Measurements from ENCODE around the gene NAV1. TPM values are rescaled to one million over a fixed set of nuclear protein-coding genes. Genes with fewer than 3 reads are reported as not detected.

Gene NAV1
- total RNA-seq, 5 donors from 2014 or later (not counting 1 experiment from before 2014, with no cell fraction given) = 2.8 to 6.9 (median 4.7) TPM

- Mint-ChIP-seq H3K36me3 (peaks cover 47% of the 10 kb centered on the region), H3K27me3 (no peaks in the 10 kb centered on the region), H3K4me1 (no peaks in the 10 kb centered on the region), H3K4me3 (no peak overlapping the region), H3K9me3 (no peaks in the 10 kb centered on the region), H3K27ac (no peak overlapping the region)
- H3K27ac ChIP-seq (ENCODE audit: low read length) = no peak overlapping the region
- no peaks in the 10 kb centered on the region for H3K9me3 ChIP-seq
- ATAC-seq (replicated peaks in 1 of 4) = no peak
- no peaks in the 10 kb centered on the region for H3K4me1 ChIP-seq (ENCODE audit: control insufficient read depth in 1 of 2, extremely low read depth in 1 of 2, insufficient read depth in 2 of 2, low read length in 2 of 2)
- CTCF ChIA-PET = interaction anchor here (0.6 to 2.3 kb wide), 3 partner anchors 19 to 1353 kb away, joined by 3 to 6 read pairs (median 4); no protein-coding TSS in a partner anchor
- no peak overlapping the region for H3K4me3 ChIP-seq (ENCODE audit: control insufficient read depth in 1 of 2, extremely low read depth in 1 of 2, low read length in 1 of 2)
- peaks cover 13 to 40% of the 10 kb centered on the region in 2 donors for H3K36me3 ChIP-seq (ENCODE audit: control insufficient read depth in 2 of 2, extremely low read depth in 1 of 2, insufficient read depth in 1 of 2, low read length in 1 of 2)
- POLR2A ChIA-PET = no interaction called here
- 90% methylated on average over 12 of the region's 15 CpGs for WGBS (ENCODE audit: insufficient coverage)
- no peak for DNase-seq
- no peaks in the 10 kb centered on the region for H3K27me3 ChIP-seq (replicated peaks in 1 of 2; ENCODE audit: control insufficient read depth in 2 of 2, extremely low read depth in 1 of 2, insufficient read depth in 2 of 2, low read length in 1 of 2)
These were observed 44.9 kb upstream of the NAV1 start for GRCh38 chr1:201493757-201494617.

- Histone ChIP-seq H3K27ac (ENCODE audit: low read length) (no peak overlapping the region), H3K4me1 (ENCODE audit: control insufficient read depth in 1 of 2, extremely low read depth in 1 of 2, insufficient read depth in 2 of 2, low read length in 2 of 2) (no peaks in the 10 kb centered on the region), H3K4me3 (ENCODE audit: control insufficient read depth in 1 of 2, extremely low read depth in 1 of 2, low read length in 1 of 2) (no peak overlapping the region), H3K9me3 (no peaks in the 10 kb centered on the region), H3K36me3 (ENCODE audit: control insufficient read depth in 2 of 2, extremely low read depth in 1 of 2, insufficient read depth in 1 of 2, low read length in 1 of 2) (peaks cover 15 to 36% of the 10 kb centered on the region in 2 donors), H3K27me3 (replicated peaks in 1 of 2; ENCODE audit: control insufficient read depth in 2 of 2, extremely low read depth in 1 of 2, insufficient read depth in 2 of 2, low read length in 1 of 2) (no peaks in the 10 kb centered on the region)
- ATAC-seq (replicated peaks in 1 of 4) = no peak
- CTCF ChIA-PET = interaction anchor here (1.8 to 2.3 kb wide), 2 partner anchors 17 kb away, joined by 6 read pairs; no protein-coding TSS in a partner anchor
- POLR2A ChIA-PET = interaction anchor here in 1 of 2 donors (0.6 kb wide), 1 partner anchor 16 kb away, joined by 3 read pairs; no protein-coding TSS in a partner anchor
- peaks cover 35% of the 10 kb centered on the region for H3K36me3 Mint-ChIP-seq
- H3K27me3 Mint-ChIP-seq = no peaks in the 10 kb centered on the region
- WGBS (ENCODE audit: insufficient coverage) = 94% methylated on average over 6 of the region's 11 CpGs
- H3K4me1 Mint-ChIP-seq = no peaks in the 10 kb centered on the region
- no peak overlapping the region for H3K27ac Mint-ChIP-seq
- no peak overlapping the region for H3K4me3 Mint-ChIP-seq
- no peak for DNase-seq
- no peaks in the 10 kb centered on the region for H3K9me3 Mint-ChIP-seq
These were observed 43.2 kb upstream of the NAV1 start for GRCh38 chr1:201495551-201496295.

GRCh38 chr1:201496296-201496690 is 42.6 kb upstream of the NAV1 start:
- peaks cover 16 to 36% of the 10 kb centered on the region in 2 donors for H3K36me3 ChIP-seq (ENCODE audit: control insufficient read depth in 2 of 2, extremely low read depth in 1 of 2, insufficient read depth in 1 of 2, low read length in 1 of 2)
- no peak for ATAC-seq (replicated peaks in 1 of 4)
- no peak overlapping the region for H3K4me3 Mint-ChIP-seq
- no peaks in the 10 kb centered on the region for H3K4me1 Mint-ChIP-seq
- POLR2A ChIA-PET = interaction anchor here in 1 of 2 donors (0.6 kb wide), 1 partner anchor 16 kb away, joined by 3 read pairs; no protein-coding TSS in a partner anchor
- no peaks in the 10 kb centered on the region for H3K9me3 Mint-ChIP-seq
- peaks cover 32% of the 10 kb centered on the region for H3K36me3 Mint-ChIP-seq
- H3K9me3 ChIP-seq = no peaks in the 10 kb centered on the region
- H3K27ac ChIP-seq (ENCODE audit: low read length) = no peak overlapping the region
- CTCF ChIA-PET = interaction anchor here in 1 of 2 donors (1.8 kb wide), 1 partner anchor 16 kb away, joined by 6 read pairs; no protein-coding TSS in a partner anchor
- no peak overlapping the region for H3K27ac Mint-ChIP-seq
- no peak overlapping the region for H3K4me3 ChIP-seq (ENCODE audit: control insufficient read depth in 1 of 2, extremely low read depth in 1 of 2, low read length in 1 of 2)
- no peak for DNase-seq
- no peaks in the 10 kb centered on the region for H3K27me3 ChIP-seq (replicated peaks in 1 of 2; ENCODE audit: control insufficient read depth in 2 of 2, extremely low read depth in 1 of 2, insufficient read depth in 2 of 2, low read length in 1 of 2)
- H3K27me3 Mint-ChIP-seq = no peaks in the 10 kb centered on the region
- 86% methylated on average over 1 of the region's 8 CpGs for WGBS (ENCODE audit: insufficient coverage)
- H3K4me1 ChIP-seq (ENCODE audit: control insufficient read depth in 1 of 2, extremely low read depth in 1 of 2, insufficient read depth in 2 of 2, low read length in 2 of 2) = no peaks in the 10 kb centered on the region

GRCh38 chr1:201497935-201498509 is 40.9 kb upstream of the NAV1 start:
- DNase-seq = no peak
- ChIA-PET POLR2A (no interaction called here), CTCF (interaction anchor here (0.5 to 1.8 kb wide), 5 partner anchors 14 to 122 kb away, joined by 3 to 8 read pairs (median 4); no protein-coding TSS in a partner anchor)
- H3K27me3 ChIP-seq (replicated peaks in 1 of 2; ENCODE audit: control insufficient read depth in 2 of 2, extremely low read depth in 1 of 2, insufficient read depth in 2 of 2, low read length in 1 of 2) = no peaks in the 10 kb centered on the region
- H3K9me3 ChIP-seq = no peaks in the 10 kb centered on the region
- no peak for ATAC-seq (replicated peaks in 1 of 4)
- 100% methylated on average over 4 of the region's 16 CpGs for WGBS (ENCODE audit: insufficient coverage)
- no peak overlapping the region for H3K27ac Mint-ChIP-seq
- no peaks in the 10 kb centered on the region for H3K4me1 ChIP-seq (ENCODE audit: control insufficient read depth in 1 of 2, extremely low read depth in 1 of 2, insufficient read depth in 2 of 2, low read length in 2 of 2)
- H3K9me3 Mint-ChIP-seq = no peaks in the 10 kb centered on the region
- peaks cover 28% of the 10 kb centered on the region for H3K36me3 Mint-ChIP-seq
- H3K36me3 ChIP-seq (ENCODE audit: control insufficient read depth in 2 of 2, extremely low read depth in 1 of 2, insufficient read depth in 1 of 2, low read length in 1 of 2) = peaks cover 13 to 30% of the 10 kb centered on the region in 2 donors
- H3K27me3 Mint-ChIP-seq = no peaks in the 10 kb centered on the region
- peaks cover 0 to 4% (median 4%) of the 10 kb centered on the region in 3 donors for H3K4me1 Mint-ChIP-seq
- H3K4me3 ChIP-seq (ENCODE audit: control insufficient read depth in 1 of 2, extremely low read depth in 1 of 2, low read length in 1 of 2) = no peak overlapping the region
- H3K27ac ChIP-seq (ENCODE audit: low read length) = no peak overlapping the region
- no peak overlapping the region for H3K4me3 Mint-ChIP-seq

GRCh38 chr1:201498621-201499020 is 40.3 kb upstream of the NAV1 start:
- POLR2A ChIA-PET = no interaction called here
- H3K4me1 ChIP-seq (ENCODE audit: control insufficient read depth in 1 of 2, extremely low read depth in 1 of 2, insufficient read depth in 2 of 2, low read length in 2 of 2) = peaks cover 0 to 4% of the 10 kb centered on the region in 2 experiments
- H3K36me3 ChIP-seq (ENCODE audit: control insufficient read depth in 2 of 2, extremely low read depth in 1 of 2, insufficient read depth in 1 of 2, low read length in 1 of 2) = peaks cover 10 to 24% of the 10 kb centered on the region in 2 donors
- no peak overlapping the region for H3K4me3 ChIP-seq (ENCODE audit: control insufficient read depth in 1 of 2, extremely low read depth in 1 of 2, low read length in 1 of 2)
- peaks cover 5 to 10% (median 9%) of the 10 kb centered on the region in 3 donors for H3K4me1 Mint-ChIP-seq
- H3K4me3 Mint-ChIP-seq = no peak overlapping the region
- no peaks in the 10 kb centered on the region for H3K27me3 Mint-ChIP-seq
- H3K9me3 ChIP-seq = no peaks in the 10 kb centered on the region
- CTCF ChIA-PET = interaction anchor here (0.5 to 1.8 kb wide), 5 partner anchors 15 to 123 kb away, joined by 3 to 8 read pairs (median 4); no protein-coding TSS in a partner anchor
- WGBS (ENCODE audit: insufficient coverage) = 90% methylated on average over 6 of the region's 8 CpGs
- no peaks in the 10 kb centered on the region for H3K9me3 Mint-ChIP-seq
- DNase-seq (no peak), ATAC-seq (replicated peaks in 1 of 4) (no peak)
- H3K27ac ChIP-seq (ENCODE audit: low read length) = no peak overlapping the region
- no peak overlapping the region for H3K27ac Mint-ChIP-seq
- no peaks in the 10 kb centered on the region for H3K27me3 ChIP-seq (replicated peaks in 1 of 2; ENCODE audit: control insufficient read depth in 2 of 2, extremely low read depth in 1 of 2, insufficient read depth in 2 of 2, low read length in 1 of 2)
- H3K36me3 Mint-ChIP-seq = peaks cover 23% of the 10 kb centered on the region

GRCh38 chr1:201499191-201499590 is 39.7 kb upstream of the NAV1 start:
- no peak overlapping the region for H3K27ac Mint-ChIP-seq
- Histone ChIP-seq H3K4me1 (ENCODE audit: control insufficient read depth in 1 of 2, extremely low read depth in 1 of 2, insufficient read depth in 2 of 2, low read length in 2 of 2) (peaks cover 0 to 4% of the 10 kb centered on the region in 2 experiments), H3K27ac (ENCODE audit: low read length) (no peak overlapping the region), H3K27me3 (replicated peaks in 1 of 2; ENCODE audit: control insufficient read depth in 2 of 2, extremely low read depth in 1 of 2, insufficient read depth in 2 of 2, low read length in 1 of 2) (no peaks in the 10 kb centered on the region), H3K9me3 (no peaks in the 10 kb centered on the region), H3K4me3 (ENCODE audit: control insufficient read depth in 1 of 2, extremely low read depth in 1 of 2, low read length in 1 of 2) (no peak overlapping the region), H3K36me3 (ENCODE audit: control insufficient read depth in 2 of 2, extremely low read depth in 1 of 2, insufficient read depth in 1 of 2, low read length in 1 of 2) (peaks cover 6 to 19% of the 10 kb centered on the region in 2 donors)
- DNase-seq (no peak), ATAC-seq (replicated peaks in 1 of 4) (no peak)
- ChIA-PET CTCF (interaction anchor here in 1 of 2 donors (1.6 to 1.8 kb wide), 2 partner anchors 14 to 17 kb away, joined by 4 to 8 read pairs; no protein-coding TSS in a partner anchor), POLR2A (no interaction called here)
- H3K9me3 Mint-ChIP-seq = no peaks in the 10 kb centered on the region
- H3K36me3 Mint-ChIP-seq = peaks cover 17% of the 10 kb centered on the region
- WGBS (ENCODE audit: insufficient coverage) = 100% methylated on average over 2 of the region's 3 CpGs
- H3K27me3 Mint-ChIP-seq = no peaks in the 10 kb centered on the region
- H3K4me3 Mint-ChIP-seq = no peak overlapping the region
- H3K4me1 Mint-ChIP-seq = peaks cover 9 to 15% (median 13%) of the 10 kb centered on the region in 3 donors
